ENCODE measurements around the gene PCDH12. TPM values are rescaled to one million over a fixed set of nuclear protein-coding genes. Genes with fewer than 3 reads are reported as not detected.

Gene PCDH12
- total and polyA plus RNA-seq, 2 of the 8 experiments (the other 6 are each of a cell fraction or from before 2014, with no cell fraction given), result 0.06 to 0.17 TPM

DNA sequence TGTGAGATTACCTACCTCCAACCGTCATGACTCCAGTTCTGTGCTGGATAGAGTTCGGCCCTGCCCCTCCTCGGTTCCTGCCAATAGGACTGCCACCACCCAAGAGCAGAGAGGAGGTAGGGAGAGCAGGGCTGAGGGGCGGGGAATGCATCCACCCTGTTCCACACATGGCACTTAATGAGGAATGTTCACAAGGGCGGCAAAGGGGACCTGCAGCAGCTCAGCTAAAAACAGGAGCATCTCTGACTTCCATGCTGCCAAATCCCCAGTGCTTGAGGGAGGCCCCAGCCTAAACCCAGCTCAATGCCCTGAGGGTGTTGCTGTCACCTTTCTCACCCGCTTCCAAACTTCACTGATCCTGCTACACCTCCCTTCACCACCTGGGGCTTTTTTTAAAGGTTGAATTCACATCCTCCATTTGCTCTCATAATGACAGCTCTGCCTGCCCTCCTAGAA is 42.1 kb downstream of the PCDH12 start (continued):
- TF ChIP-seq, protein P1, sequence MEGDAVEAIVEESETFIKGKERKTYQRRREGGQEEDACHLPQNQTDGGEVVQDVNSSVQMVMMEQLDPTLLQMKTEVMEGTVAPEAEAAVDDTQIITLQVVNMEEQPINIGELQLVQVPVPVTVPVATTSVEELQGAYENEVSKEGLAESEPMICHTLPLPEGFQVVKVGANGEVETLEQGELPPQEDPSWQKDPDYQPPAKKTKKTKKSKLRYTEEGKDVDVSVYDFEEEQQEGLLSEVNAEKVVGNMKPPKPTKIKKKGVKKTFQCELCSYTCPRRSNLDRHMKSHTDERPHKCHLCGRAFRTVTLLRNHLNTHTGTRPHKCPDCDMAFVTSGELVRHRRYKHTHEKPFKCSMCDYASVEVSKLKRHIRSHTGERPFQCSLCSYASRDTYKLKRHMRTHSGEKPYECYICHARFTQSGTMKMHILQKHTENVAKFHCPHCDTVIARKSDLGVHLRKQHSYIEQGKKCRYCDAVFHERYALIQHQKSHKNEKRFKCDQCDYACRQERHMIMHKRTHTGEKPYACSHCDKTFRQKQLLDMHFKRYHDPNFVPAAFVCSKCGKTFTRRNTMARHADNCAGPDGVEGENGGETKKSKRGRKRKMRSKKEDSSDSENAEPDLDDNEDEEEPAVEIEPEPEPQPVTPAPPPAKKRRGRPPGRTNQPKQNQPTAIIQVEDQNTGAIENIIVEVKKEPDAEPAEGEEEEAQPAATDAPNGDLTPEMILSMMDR (IDR thresholded peaks at IDR 0.05; ENCODE audit: control extremely low read depth in 1 of 3, insufficient read depth in 1 of 3, low read depth in 1 of 3, low read length in 3 of 3), result peak in 1 of 3 experiments; percentile 36; a peak in 1 of 4 replicates
- TF ChIP-seq FOSL1 (IDR thresholded peaks at IDR 0.05; ENCODE audit: insufficient read depth, low read depth, low read length) (no peak), RNF2 (IDR thresholded peaks at IDR 0.05; ENCODE audit: borderline replicate concordance, low read depth, low read length, missing control alignments, poor library complexity, severe bottlenecking) (no peak), RAD21 (IDR thresholded peaks at IDR 0.05 in 1 of 2, conservative IDR thresholded peaks at IDR 0.05 in 1 of 2; ENCODE audit: low read depth in 2 of 2, low read length in 2 of 2) (peak in 1 of 2 experiments; percentile 8; a peak in 1 of 4 replicates), SIN3A (conservative IDR thresholded peaks at IDR 0.05 in 1 of 2, IDR thresholded peaks at IDR 0.05 in 1 of 2; ENCODE audit: low read depth in 1 of 2, low read length in 2 of 2) (no peak), HDAC2 (IDR thresholded peaks at IDR 0.05; ENCODE audit: borderline replicate concordance in 1 of 2, low read depth in 2 of 2, low read length in 2 of 2) (no peak), CBX8 (IDR thresholded peaks at IDR 0.05; ENCODE audit: borderline replicate concordance, low read depth, low read length) (no peak)
